NCI-H1092 (cell line): ENCODE data around the gene CMIP.
A peak's percentile ranks its signal among the peaks of the same experiment; 100 is the strongest.

Source experiments
- DNase-seq: peaks from one replicate; lab custom pipeline; 2025; lab: John Stamatoyannopoulos, UW

Gene CMIP

GRCh38 chr16:81639931-81640680, 195.5 kb downstream of the CMIP start:
- DNase-seq = no peak

GRCh38 chr16:81640681-81641070, 196.1 kb downstream of the CMIP start:
- DNase-seq = no peak

- DNase-seq = peak; percentile 92
Measured at GRCh38 chr16:81641395-81642106, 196.9 kb downstream of the CMIP start.

GRCh38 chr16:81642107-81642436, 197.5 kb downstream of the CMIP start:
- DNase-seq = no peak

GRCh38 chr16:81642943-81643342, 198.3 kb downstream of the CMIP start:
- no peak for DNase-seq

- peak; percentile 88 for DNase-seq
Measured at GRCh38 chr16:81645266-81645694, 200.7 kb downstream of the CMIP start.

- no peak for DNase-seq
Measured at GRCh38 chr16:81645925-81646324, 201.3 kb downstream of the CMIP start.

GRCh38 chr16:81646561-81646960, 202.0 kb downstream of the CMIP start:
- DNase-seq = no peak

- no peak for DNase-seq
Measured at GRCh38 chr16:81647527-81647926, 202.9 kb downstream of the CMIP start.

GRCh38 chr16:81649561-81650184, 205.1 kb downstream of the CMIP start:
- no peak for DNase-seq

GRCh38 chr16:81650281-81650680, 205.7 kb downstream of the CMIP start:
- DNase-seq = no peak

- DNase-seq = peak; percentile 25
Measured at GRCh38 chr16:81650982-81651562, 206.5 kb downstream of the CMIP start.

- peak; percentile 84 for DNase-seq
Measured at GRCh38 chr16:81651758-81652718, 207.4 kb downstream of the CMIP start.

- DNase-seq = peak; percentile 88
Measured at GRCh38 chr16:81652798-81653505, 208.3 kb downstream of the CMIP start.

- DNase-seq = no peak
Measured at GRCh38 chr16:81654346-81654745, 209.7 kb downstream of the CMIP start.

- no peak for DNase-seq
Measured at GRCh38 chr16:81655469-81656162, 211.0 kb downstream of the CMIP start.

GRCh38 chr16:81657224-81657623, 212.6 kb downstream of the CMIP start:
- no peak for DNase-seq

- no peak for DNase-seq
Measured at GRCh38 chr16:81657781-81658180, 213.2 kb downstream of the CMIP start.

GRCh38 chr16:81658373-81658772, 213.8 kb downstream of the CMIP start:
- no peak for DNase-seq

GRCh38 chr16:81659249-81659648, 214.6 kb downstream of the CMIP start:
- DNase-seq = no peak
